CD4-positive, alpha-beta T cell treated with Interleukin-6 at 100 ng/mL for 8 hours (primary cell): Measurements from ENCODE around the gene ADK.

Experiments used
- DNase-seq: peaks from one replicate; pipeline ENCODE4 v3.0.0-alpha.2; 2020; ENCODE audit warnings: mixed read lengths, low spot score

ADK gene

DNA sequence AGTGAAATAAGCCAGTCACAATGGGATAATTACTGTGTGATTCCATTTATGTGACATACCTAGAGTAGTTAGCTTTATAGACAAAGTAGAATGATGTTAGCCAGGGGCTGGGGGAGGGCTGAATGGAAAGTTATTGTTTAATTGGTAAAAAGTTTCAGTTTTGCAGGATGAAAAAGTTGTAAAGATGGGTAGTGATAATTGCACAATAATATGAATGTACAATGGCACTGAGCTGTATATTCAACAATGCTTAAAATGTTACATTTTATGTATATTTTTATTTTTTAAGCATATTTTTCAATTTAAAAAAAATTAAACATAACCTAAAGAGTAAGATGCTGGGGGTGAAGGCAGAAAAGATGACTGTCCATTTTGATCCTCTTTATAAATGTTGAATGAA, 459.3 kb downstream of the ADK start:
- no peak for DNase-seq

DNA sequence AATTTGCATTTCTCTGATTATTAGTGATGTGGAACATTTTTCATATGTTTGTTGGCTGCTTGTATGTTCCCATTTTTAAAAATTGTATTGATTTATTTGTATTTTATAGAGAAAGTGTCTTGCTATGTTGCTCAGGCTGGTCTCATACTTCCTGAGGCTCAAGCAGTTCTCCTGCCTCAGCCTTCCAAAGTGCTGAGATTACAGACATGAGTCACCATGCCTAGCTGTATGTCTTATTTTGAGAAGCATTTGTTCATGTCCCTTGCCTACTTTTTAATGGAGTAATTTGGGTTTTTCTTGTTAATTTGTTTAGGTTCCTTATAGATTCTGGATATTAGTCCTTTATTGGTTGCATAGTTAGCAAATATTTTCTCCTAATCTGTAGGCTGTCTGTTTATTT, 461.2 kb downstream of the ADK start:
- DNase-seq: no peak

DNA sequence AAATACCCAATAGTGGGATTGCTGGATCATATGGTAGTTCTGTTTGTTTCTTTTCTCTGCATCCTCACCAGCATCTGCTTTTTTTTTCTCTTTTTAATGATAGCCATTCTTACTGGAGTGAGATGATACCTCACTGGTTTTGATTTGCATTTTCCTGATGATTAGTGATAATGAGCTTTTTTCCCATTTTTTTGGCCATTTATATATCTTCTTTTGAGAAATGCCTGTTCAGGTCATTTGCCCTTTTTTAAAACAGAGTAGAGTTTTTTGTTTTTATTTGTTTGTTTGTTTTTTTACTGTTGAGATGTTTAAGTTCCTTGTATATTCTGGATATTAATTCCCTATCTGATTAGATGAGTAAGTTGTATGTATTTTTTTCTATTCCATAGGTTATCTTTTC, 469.6 kb downstream of the ADK start:
- DNase-seq: no peak

DNA sequence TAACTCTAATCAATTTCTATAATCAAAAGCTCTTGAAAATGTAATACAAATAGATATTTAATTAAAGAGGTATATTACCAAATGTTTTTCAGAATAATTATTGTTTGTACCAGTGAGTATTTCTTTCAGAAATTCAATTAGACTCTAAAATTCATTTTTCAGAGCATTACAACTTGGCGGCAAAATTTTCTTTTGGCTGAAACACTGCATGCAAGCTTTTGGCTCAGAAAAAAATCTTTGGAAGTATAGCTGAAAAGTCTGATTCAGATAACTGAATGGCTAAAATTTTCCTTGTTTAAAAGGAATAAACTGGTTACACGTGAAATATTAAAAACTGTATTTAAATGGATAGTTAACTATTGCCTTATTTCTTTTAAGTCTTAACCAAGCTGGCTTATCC, 472.8 kb downstream of the ADK start:
- no peak for DNase-seq

DNA sequence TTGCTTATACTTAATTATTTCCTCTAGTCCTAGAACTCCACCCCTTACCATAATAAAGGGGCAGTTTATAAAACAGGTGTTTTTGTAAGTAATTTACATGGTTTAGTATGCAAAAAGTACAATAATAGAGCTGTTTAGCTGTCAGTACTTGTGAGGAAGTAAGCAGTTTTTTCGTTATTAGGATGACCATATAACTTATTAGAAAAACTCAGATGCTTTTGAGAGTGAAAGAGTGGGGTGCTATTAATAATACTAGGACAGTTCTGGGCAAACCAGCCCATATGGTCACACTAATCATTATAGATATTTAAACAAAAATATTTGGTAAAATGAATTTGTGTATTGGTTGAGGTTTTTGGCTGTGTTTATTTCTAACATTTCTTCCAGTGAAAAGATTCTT, 473.5 kb downstream of the ADK start:
- DNase-seq: no peak

DNA sequence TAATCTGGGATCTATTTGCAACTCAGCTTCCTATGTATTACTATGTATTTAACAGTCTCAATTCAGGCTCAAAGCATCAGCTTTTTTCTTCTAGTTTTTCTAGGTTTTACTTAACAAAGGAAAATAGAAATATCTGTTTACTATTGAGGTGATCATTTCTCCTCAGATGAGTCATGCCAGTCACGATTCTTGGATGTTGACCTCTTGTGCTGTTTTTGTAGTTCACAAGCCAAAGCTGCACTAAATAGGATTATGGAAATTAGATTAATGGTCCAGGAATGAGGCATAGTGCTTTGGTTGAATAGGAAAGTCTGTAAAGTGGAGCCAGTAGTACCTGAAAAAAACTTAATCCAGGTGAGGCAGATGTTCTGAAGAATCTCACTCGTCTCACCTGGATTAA, 477.1 kb downstream of the ADK start:
- no peak for DNase-seq

DNA sequence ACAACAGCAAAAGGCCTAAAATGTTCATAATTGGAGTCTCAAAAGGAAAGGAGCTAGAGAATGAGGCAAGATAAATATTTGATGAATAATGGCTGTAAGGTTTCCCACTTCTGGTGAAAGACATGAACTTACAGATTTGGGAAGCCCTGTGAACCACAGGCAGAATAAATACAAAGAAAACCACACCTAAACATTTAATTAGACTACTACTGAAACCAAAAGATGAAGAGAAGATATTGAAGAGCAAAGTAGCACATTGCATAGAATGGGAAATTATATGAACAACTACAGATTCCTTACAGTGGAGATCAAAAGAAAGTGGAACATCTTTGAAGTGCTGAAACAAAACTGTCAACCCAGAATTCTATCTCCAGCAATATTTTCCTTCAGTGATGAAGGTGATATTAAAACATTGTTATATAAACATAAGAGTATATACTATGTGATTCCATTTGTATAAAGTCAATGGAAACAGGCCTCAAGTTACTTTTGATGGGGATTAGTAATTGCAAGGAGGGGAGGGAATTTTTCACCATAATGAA, 484.0 kb downstream of the ADK start:
- no peak for DNase-seq

DNA sequence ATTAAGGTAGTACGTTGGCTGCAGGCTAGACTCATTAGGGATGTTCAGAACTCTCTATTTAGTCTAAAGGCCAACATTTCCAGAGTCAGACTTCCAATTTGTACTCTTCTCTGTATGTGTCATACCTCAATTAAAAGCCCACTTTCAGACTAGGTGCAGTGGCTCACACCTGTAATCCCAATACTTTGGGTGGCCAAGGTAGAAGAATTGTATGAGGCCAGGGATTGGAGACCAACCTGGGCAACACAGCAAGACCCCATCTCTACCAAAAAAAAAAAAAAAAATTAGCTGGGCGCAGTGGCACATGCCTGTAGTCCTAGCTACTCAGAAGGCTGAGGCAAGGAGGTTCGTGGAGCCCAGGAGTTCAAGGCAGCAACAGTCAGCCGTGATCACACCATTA, 484.6 kb downstream of the ADK start:
- no peak for DNase-seq

DNA sequence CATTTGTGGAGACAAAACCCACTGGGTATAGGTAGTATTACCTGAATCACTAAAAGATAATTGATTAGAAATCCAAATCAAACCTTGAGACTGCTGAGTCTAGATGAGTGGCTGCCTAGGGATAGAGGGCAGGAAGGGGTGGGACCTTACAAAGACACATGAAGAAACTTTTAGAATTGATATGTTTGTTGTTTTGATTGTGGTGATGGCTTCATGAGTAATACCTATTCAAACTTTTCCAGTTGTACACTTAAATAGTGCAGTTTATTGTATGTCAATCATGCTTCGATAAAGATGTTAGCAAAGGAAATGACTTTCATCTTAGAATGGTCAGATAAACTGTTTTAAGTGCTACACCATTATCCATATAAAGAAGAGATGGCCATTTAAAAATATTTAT, 486.7 kb downstream of the ADK start:
- no peak for DNase-seq

DNA sequence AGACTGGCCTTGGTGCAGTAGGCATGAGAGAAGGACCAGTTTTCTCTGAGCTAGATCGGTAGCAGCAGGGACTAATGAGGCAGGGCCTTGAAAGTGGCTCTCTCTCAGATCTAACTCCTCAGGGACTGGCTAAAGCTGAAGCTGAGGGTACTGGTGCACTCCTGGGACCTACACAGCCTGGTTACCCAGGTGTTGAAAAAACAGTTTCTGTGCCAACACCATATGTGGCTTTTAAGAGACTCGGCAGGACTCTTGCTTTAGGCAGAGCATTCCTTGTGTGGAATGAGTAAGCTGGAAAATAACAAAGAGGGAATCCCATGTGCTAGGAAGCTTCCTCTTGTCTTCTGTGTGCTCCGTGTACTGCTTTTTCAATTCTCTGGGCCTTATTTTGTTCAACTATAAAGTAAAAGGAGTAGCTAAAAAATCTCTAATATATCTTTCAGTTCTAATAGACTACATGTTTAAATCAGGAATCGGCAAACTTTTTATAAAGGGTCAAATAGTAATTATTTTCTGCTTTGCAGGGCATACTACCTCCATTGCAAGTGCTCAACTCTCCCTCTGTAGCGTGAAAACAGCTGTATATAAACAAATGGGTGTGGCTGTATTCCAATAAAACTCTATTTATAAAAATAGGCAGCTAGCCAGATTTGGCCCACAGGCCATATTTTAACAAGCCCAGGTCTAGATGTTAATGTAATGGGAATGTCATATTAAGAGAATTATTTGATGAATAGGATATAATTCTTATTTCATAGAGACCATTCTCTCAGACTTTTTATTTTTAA, 489.3 kb downstream of the ADK start:
- DNase-seq: no peak

DNA sequence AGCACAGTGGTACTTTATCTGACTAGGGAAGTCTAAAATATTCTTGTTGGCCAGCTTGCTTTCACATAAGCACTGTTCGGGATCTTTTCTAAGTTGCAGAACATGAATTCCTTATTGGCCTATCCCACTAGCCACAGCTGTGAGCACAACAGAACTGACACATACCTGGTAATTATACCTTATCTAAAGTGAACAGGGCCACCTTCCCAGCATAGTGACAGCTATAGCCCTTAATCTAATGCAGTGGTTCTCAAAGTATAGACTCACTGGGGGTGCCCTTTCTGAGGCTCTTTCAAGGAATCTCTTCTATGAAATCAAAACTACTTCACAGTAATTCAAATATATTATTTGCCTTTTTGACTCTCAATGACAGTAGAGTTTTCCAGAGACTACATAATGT, 490.6 kb downstream of the ADK start:
- DNase-seq: no peak

DNA sequence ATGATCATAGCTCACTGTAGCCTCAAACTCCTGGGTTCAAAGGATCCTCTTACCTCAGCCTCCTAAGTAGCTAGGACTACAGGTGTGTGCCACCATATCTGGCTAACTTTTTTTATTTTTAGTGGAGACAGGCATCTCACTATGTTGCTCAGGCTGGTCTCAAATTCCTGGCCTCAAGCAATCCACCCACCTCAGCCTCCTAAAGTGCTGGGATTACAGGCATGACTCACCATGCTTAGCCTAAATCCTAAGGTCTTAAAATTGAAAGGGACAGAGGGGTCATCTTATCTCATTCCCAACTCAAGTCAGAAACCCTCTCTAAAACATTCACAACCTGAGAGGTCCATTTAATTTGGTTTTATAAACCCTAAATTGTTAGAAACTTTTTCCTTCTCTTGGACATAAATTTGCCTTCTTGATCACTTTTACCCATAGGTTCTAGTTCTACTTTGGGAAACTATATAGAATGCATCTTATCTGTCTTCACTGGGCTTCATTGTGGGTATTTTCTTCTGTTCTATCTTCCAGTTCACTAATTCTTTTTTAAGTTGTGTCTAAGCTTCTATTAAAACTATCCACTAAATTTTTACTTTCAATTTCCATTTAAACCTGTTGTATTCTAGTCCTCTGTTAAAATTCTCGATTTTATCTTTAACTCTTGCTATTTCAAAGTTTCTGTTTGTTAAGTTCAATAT, 492.0 kb downstream of the ADK start:
- no peak for DNase-seq

DNA sequence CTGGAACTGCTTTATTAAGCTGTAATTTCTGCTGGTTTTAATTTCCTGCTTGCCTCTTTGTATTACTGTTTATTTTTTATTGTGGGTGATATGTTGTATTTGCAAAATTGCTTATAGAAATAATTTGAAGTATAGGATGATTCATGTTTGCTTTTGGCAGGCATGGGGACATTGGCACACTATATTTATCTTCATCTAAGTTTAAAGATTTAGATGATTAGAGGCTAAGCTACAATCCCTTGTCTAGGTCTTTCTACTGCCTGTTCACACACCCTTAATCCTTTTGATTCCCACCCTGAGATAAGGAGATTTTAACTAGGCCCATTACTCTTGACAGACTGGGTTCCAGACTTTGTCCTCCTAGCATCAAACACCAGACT, 492.6 kb downstream of the ADK start:
- DNase-seq: no peak

DNA sequence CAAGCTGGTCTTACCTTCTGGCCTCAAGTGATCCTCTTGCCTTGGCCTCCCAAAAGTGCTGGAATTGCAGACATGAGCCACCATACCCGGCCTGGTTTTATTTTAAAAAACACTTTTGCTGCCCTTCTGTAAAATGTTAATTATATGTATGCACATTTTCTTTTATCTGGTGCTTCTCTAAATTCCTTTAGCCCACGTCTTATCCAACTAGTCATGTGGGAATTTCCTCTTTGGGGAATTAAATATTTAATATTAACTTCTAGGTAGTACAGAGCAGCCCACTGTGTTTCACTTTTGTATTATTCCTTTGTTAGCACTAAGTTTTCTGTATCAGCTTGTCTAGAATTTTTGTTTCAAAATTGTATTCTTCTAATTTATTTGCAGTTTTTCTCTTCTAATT, 493.7 kb downstream of the ADK start:
- DNase-seq: no peak

DNA sequence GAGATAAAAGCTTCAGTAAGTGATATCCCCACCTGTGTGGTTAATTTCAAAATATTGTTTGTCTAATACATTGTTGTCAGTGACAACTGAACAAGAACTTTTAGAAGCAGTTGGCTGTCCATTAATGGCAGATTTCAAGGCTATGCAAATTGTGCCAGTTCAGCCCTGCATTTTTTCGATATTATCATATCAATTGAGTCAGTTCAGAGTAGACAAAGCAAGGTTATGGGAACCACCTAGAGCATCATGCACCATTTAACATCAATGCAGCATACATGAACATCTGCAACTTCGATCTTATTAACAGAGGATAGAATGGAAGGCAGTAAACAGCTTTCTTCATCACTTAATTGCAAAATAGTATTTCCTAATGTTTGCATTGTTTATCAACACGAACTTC, 494.7 kb downstream of the ADK start:
- no peak for DNase-seq

DNA sequence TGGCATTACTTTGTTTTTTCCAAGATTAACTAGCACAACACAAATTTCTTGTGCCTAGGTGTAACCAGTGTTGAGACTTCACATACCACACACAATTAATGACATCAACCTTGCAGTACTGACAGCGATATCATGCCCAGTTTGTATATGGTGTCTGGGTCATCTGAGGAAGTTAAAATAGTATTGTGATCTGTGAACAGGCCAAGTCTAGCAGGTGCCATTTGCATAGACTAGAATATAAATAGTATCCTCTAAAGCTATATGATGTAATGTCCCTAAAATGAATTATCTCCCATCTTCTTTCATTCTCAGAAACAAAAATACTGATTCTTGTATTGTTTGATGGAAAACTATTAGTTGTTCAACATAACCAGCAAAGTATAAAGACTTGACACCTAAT, 499.6 kb downstream of the ADK start:
- no peak for DNase-seq

DNA sequence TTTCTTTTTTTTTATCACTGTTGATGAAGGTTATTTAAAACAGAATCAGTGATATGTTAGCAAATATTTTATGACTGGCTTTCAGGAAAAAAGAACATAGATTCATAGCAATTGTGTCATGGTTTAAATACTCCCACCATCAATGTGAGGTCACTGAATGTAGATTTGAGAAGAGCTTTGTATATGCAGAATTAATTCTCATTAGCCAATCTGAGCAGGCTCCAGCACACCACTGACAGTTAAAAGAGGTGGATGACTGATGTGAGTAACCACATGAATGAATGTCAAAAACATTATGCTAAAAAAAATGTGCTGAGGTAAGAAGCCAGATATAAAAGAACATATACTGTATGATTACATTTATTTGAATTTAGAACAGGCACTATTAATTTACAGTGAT, 500.5 kb downstream of the ADK start:
- DNase-seq: no peak

DNA sequence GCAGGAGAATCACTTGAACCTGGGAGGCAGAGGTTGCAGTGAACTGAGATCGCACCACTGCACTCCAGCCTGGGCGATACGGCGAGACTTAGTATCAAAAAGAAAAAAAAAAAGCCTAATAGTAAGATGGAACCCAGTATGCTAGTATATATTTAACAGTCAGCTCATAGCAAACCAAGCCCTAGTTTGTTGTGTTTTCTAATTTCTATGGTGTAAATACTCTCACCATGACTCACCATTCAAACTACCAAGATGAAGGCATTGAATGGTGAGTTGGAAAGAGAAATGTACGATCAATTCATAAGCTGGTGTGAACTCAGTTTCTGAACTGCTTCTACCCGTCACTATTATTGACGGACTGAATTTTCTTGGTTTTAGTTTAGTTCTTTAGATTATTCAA, 501.6 kb downstream of the ADK start:
- no peak for DNase-seq

DNA sequence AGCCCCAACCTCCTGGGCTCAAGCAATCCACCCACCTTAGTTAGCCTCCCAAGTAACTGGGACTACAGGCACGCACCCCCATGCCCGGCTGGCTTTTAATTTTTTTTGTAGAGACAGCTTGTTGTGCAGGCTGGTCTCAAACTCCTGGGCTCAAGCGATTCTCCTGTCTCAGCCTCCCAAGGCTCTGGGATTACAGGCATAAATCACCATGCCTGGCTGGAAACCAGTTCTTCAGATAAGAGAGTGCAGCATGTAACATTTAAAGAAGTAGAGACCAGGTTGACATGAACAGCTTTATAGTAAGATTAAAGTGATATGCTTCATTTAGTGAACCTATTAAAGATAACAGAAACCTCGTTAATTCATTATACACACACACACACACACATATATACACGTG, 507.5 kb downstream of the ADK start:
- no peak for DNase-seq

DNA sequence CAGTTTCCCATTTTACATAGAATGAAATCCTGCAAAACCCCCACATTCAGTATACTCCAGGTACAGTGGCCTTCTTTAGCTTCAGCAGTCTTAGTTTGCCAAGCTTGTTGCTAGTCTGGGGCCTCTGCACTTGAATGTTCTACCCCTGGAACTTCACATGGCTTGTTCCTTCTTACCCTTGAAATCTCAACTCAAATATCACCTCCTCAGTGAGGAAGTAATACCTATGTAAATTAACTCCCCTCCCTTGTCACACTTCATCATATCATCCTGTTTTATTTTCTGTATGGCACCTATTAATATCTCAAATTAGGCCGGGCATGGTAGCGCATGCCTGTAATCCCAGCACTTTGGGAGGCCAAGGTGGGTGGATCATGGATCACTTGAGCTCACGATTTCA, 511.6 kb downstream of the ADK start:
- DNase-seq: no peak

DNA sequence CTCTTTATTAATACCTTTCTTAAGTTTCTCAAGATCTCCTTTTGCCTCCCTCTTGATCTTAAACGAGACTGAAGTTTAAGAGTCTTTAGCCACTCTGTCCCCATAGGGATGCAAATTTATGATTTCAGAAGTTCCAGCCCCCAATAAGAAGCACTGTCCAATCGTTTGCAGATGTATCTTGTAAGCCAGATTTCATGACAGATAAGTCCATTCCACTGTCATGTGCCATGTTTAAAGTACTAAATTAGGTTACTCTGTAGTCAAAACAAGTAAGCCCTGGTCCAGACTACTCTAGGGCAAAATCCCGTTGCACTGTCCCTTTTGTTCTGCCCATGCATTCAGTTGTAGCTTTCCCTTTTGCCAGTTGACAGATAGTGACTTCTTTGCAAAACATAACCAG, 518.2 kb downstream of the ADK start:
- DNase-seq: no peak

DNA sequence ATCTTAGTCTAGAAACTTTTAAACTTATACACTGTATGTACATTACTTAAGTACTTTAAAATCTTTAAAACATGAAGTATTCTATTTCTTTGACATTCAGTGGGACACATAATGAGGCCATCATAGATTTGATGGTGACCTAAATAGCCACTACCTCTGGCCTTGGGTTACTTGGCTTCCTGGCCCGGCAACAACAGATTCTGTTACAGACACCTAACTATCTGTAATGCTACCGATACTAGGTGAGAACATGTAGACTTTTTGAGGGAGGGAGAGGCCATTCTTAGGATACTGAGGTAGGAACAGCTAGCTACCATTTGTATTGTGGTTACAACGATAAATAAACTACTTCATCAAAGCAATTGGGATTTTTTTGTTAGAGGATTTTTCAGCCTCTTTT, 520.7 kb downstream of the ADK start:
- DNase-seq: no peak

DNA sequence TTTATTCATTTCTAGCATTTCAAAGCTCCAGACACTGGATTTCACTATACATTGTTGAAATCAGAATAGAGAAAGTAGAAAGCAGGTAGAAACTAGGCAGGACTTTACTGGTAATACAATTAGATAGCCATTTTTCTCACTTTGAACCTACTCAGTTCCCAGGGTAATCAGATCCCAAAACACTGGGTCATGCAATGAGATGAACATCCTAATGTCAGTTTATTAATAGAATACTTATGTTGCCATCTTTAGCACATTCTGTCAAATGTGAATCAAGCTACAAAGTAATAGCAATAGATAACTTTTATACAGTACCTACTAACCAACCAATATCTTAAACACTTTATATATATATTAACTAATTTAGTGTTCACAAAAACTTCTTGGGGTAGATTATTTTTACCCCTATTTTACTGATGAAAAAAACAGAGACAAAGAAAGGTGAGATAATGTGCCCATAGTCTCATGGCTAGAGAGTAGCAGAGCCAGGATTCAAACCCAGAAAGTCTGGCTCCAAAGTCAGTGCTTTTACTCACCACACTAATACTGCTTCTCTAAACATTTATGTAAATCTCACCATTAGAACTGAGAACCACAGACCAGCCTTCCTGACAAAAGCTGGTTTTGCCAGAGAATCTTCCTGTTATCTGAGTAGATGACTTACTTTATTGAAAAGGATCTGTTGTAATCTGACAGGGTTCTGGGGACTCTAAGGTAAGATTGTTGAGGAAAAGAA, 521.6 kb downstream of the ADK start:
- no peak for DNase-seq
